Measurements from ENCODE around the gene HRCT1. TPM values are rescaled to one million over a fixed set of nuclear protein-coding genes. Genes with fewer than 3 reads are reported as not detected.
A peak's percentile ranks its signal among the peaks of the same experiment; 100 is the strongest.

HRCT1 gene
- 0.72 to 1.2 TPM (median 1.0 TPM) in 3 replicates for total RNA-seq

GRCh38 chr9:35905912-35906679, at the start of gene HRCT1:
HRCT1 (plus strand) TSS chr9:35906202; CDS start chr9:35906288, 86 bp downstream.
- no peak for TF ChIP-seq CTCF (IDR thresholded peaks at IDR 0.05; ENCODE audit: unreplicated experiment)
- peaks cover 62% of the 10 kb centered on the region for H3K4me1 Mint-ChIP-seq
- peak within 1 kb of the TSS; percentile 96 for H3K27ac Mint-ChIP-seq
- no peak within 1 kb of the TSS for H3K4me3 Mint-ChIP-seq
- H3K27me3 Mint-ChIP-seq (ENCODE audit: low read depth) = peaks cover 12% of the 10 kb centered on the region
- peak in 1 of 2 experiments; percentile 65 for DNase-seq (ENCODE audit: low spot score in 2 of 2, unreplicated experiment in 2 of 2)
- no peaks in the 10 kb centered on the region for H3K36me3 Mint-ChIP-seq
- H3K9me3 Mint-ChIP-seq = no peaks in the 10 kb centered on the region

- H3K27me3 Mint-ChIP-seq (ENCODE audit: low read depth) = peaks cover 13% of the 10 kb centered on the region
- no peak for DNase-seq (ENCODE audit: low spot score in 2 of 2, unreplicated experiment in 2 of 2)
- no peak overlapping the region for H3K4me3 Mint-ChIP-seq
- H3K27ac Mint-ChIP-seq = no peak overlapping the region
- no peak for TF ChIP-seq CTCF (IDR thresholded peaks at IDR 0.05; ENCODE audit: unreplicated experiment)
- H3K4me1 Mint-ChIP-seq = no peaks in the 10 kb centered on the region
- no peaks in the 10 kb centered on the region for H3K9me3 Mint-ChIP-seq
- H3K36me3 Mint-ChIP-seq = peaks cover 5% of the 10 kb centered on the region
Measured at GRCh38 chr9:35856206-35856605, 49.8 kb upstream of the HRCT1 start.

GRCh38 chr9:35856882-35857281, 49.1 kb upstream of the HRCT1 start:
- H3K4me3 Mint-ChIP-seq = no peak overlapping the region
- H3K9me3 Mint-ChIP-seq = no peaks in the 10 kb centered on the region
- no peak for DNase-seq (ENCODE audit: low spot score in 2 of 2, unreplicated experiment in 2 of 2)
- TF ChIP-seq CTCF (IDR thresholded peaks at IDR 0.05; ENCODE audit: unreplicated experiment) = no peak
- H3K36me3 Mint-ChIP-seq = peaks cover 5% of the 10 kb centered on the region
- no peak overlapping the region for H3K27ac Mint-ChIP-seq
- peaks cover 19% of the 10 kb centered on the region for H3K27me3 Mint-ChIP-seq (ENCODE audit: low read depth)
- H3K4me1 Mint-ChIP-seq = no peaks in the 10 kb centered on the region

- Mint-ChIP-seq H3K9me3 (no peaks in the 10 kb centered on the region), H3K27me3 (ENCODE audit: low read depth) (peaks cover 32% of the 10 kb centered on the region), H3K36me3 (peaks cover 3% of the 10 kb centered on the region), H3K4me3 (no peak overlapping the region), H3K4me1 (no peaks in the 10 kb centered on the region), H3K27ac (no peak overlapping the region)
- no peak for TF ChIP-seq CTCF (IDR thresholded peaks at IDR 0.05; ENCODE audit: unreplicated experiment)
- no peak for DNase-seq (ENCODE audit: low spot score in 2 of 2, unreplicated experiment in 2 of 2)
Measured at GRCh38 chr9:35858458-35858857, 47.5 kb upstream of the HRCT1 start.

- peaks cover 37% of the 10 kb centered on the region for H3K27me3 Mint-ChIP-seq (ENCODE audit: low read depth)
- no peak for TF ChIP-seq CTCF (IDR thresholded peaks at IDR 0.05; ENCODE audit: unreplicated experiment)
- H3K9me3 Mint-ChIP-seq = no peaks in the 10 kb centered on the region
- H3K4me3 Mint-ChIP-seq = no peak overlapping the region
- no peak for DNase-seq (ENCODE audit: low spot score in 2 of 2, unreplicated experiment in 2 of 2)
- H3K4me1 Mint-ChIP-seq = no peaks in the 10 kb centered on the region
- H3K36me3 Mint-ChIP-seq = peaks cover 3% of the 10 kb centered on the region
- H3K27ac Mint-ChIP-seq = no peak overlapping the region
Measured at GRCh38 chr9:35859310-35859989, 46.6 kb upstream of the HRCT1 start.
